HL-60 (cell line): ENCODE results near the gene XRCC3.

Source experiments
- DNase-seq, 2 experiments: peaks; one replicate each; pipeline ENCODE4 v3.0.0-alpha.2; 2010 to 2020; ENCODE audit warnings: low read depth in 1 of 2, low spot score in 1 of 2
- H3K27ac ChIP-seq: fragments of 250-450 bp; sonication (Bioruptor Pico); replicated peaks from 2 replicates; pipeline ENCODE4 v1.5.1; 2020; ENCODE audit warnings: mild to moderate bottlenecking, moderate library complexity
- H3K27me3 ChIP-seq: fragments of 250-450 bp; sonication (Bioruptor Pico); 2 replicates; pipeline ENCODE4 v1.5.1; 2021; ENCODE audit warnings: mild to moderate bottlenecking, moderate library complexity; ENCODE audit not compliant: insufficient read depth, poor library complexity, severe bottlenecking
- H3K4me3 ChIP-seq: replicated peaks from 2 replicates; pipeline ENCODE4 v1.5.1; 2011; ENCODE audit warnings: mild to moderate bottlenecking, control low read depth, low read length; ENCODE audit not compliant: insufficient read depth
- GABPA ChIP-seq: IDR thresholded peaks from 2 replicates; pipeline ENCODE4 v1.6.1; 2012; ENCODE audit warnings: low read depth
- POLR2AphosphoS5 ChIP-seq: IDR thresholded peaks from 2 replicates; pipeline ENCODE4 v1.6.1; 2012; ENCODE audit warnings: low read depth
- REST ChIP-seq: IDR thresholded peaks from 2 replicates; pipeline ENCODE4 v1.6.1; 2012; ENCODE audit warnings: low read depth; ENCODE audit not compliant: insufficient replicate concordance
- SPI1 ChIP-seq: IDR thresholded peaks from 2 replicates; pipeline ENCODE4 v1.6.1; 2012; ENCODE audit warnings: low read depth, mild to moderate bottlenecking, borderline replicate concordance
- TF ChIP-seq, protein P1 (sequence below): IDR thresholded peaks from one replicate; pipeline ENCODE4 v1.5.1; 2011; ENCODE audit warnings: low read length, control low read depth, inconsistent platforms; ENCODE audit not compliant: insufficient read depth

Gene XRCC3

DNA sequence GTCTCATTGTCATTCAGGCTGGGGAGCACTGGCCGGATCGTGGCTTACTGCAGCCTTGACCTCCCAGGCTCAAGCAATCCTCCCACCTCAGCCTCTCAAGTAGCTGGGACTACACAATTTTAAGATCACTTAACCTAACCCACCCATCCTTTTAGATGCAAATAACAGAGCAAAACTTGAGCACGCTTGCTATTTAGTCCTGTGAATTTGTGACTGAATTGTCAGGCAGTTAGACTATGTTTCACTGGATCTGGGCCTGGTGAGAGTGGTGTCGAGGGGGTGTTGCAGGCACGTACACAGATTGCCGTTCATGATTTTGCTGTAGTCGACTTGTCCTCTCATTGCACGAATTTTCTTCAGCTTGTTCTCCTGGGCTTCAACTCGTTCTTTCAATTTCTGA, 38.5 kb upstream of the XRCC3 start:
- H3K27me3 ChIP-seq, result no peaks in the 10 kb centered on the region

DNA sequence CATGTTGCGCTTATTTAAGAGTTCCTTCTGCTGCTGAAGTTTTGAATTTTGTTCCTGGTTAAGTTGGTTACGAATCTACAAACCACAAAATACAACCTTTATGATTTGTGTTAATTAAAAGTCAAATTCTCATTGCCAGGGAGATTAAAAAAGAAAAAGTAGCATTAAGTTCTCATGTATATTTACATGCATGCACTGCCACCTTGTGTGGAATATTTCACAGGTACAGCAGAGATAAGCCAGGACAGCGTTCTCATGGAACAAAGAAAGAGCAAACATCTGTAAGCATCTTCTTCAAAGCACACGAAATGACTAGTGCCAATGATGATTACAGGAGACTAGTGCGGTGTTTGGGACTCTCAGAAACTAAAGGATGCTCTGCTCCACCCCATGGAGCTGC, 34.6 kb upstream of the XRCC3 start:
- DNase-seq, result no peak
- TF ChIP-seq POLR2AphosphoS5 (no peak), GABPA (no peak), REST (no peak), SPI1 (no peak)
- TF ChIP-seq, protein P1, sequence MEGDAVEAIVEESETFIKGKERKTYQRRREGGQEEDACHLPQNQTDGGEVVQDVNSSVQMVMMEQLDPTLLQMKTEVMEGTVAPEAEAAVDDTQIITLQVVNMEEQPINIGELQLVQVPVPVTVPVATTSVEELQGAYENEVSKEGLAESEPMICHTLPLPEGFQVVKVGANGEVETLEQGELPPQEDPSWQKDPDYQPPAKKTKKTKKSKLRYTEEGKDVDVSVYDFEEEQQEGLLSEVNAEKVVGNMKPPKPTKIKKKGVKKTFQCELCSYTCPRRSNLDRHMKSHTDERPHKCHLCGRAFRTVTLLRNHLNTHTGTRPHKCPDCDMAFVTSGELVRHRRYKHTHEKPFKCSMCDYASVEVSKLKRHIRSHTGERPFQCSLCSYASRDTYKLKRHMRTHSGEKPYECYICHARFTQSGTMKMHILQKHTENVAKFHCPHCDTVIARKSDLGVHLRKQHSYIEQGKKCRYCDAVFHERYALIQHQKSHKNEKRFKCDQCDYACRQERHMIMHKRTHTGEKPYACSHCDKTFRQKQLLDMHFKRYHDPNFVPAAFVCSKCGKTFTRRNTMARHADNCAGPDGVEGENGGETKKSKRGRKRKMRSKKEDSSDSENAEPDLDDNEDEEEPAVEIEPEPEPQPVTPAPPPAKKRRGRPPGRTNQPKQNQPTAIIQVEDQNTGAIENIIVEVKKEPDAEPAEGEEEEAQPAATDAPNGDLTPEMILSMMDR, result no peak
- H3K27ac ChIP-seq, result no peak overlapping the region
- H3K27me3 ChIP-seq, result no peaks in the 10 kb centered on the region
- no peak overlapping the region for H3K4me3 ChIP-seq

More for the DNA sequence above, 38.5 kb upstream of the XRCC3 start:
- DNase-seq, result no peak
- H3K27ac ChIP-seq, result no peak overlapping the region
- H3K4me3 ChIP-seq, result no peak overlapping the region
- TF ChIP-seq SPI1 (no peak), POLR2AphosphoS5 (no peak), REST (no peak), GABPA (no peak)
- TF ChIP-seq, protein P1, result no peak

DNA sequence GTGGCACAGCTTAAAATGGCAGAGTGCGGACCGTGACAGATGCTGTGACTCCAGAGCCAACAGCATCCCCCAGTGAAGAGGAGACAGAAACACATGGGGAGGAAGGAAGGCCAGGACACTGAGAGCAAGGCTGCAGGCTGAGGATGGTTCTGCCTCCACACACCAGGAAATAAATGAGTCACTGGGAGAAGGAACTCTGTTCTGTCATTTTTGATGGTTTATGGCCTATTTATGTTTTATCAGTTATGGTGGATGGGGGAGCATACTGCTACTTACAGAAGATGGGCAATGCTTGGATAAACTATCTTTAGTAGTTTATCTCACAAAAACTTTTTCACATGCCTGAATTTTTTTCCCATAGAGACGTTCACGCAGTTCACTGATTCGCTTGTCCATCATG, 34.2 kb upstream of the XRCC3 start:
- no peak overlapping the region for H3K27ac ChIP-seq
- H3K4me3 ChIP-seq, result no peak overlapping the region

More for the DNA sequence above, 34.2 kb upstream of the XRCC3 start:
- TF ChIP-seq, protein P1, result no peak
- TF ChIP-seq SPI1 (no peak), POLR2AphosphoS5 (no peak), REST (no peak), GABPA (no peak)
- no peaks in the 10 kb centered on the region for H3K27me3 ChIP-seq
- no peak for DNase-seq
